ENCODE results near the gene SMIM36. TPM values are rescaled to one million over a fixed set of nuclear protein-coding genes. Genes with fewer than 3 reads are reported as not detected.
A peak's percentile ranks its signal among the peaks of the same experiment; 100 is the strongest.

SMIM36 gene
- total RNA-seq, 1 experiment from 2014 or later = not detected

- H3K4me1 Mint-ChIP-seq (ENCODE audit: low read depth, unreplicated experiment) = peaks cover 10% of the 10 kb centered on the region
- intact Hi-C loops (cut with micrococcal nuclease; ENCODE audit: unreplicated experiment) = no loop called here
- H3K27me3 Mint-ChIP-seq (ENCODE audit: unreplicated experiment) = no peaks in the 10 kb centered on the region
- no peak overlapping the region for H3K4me3 Mint-ChIP-seq (ENCODE audit: low read depth, unreplicated experiment)
- CTCF ChIA-PET = interaction anchor here (0.6 kb wide), 1 partner anchor 26 kb away, joined by 3 read pairs; no protein-coding TSS in a partner anchor
- peaks cover 5% of the 10 kb centered on the region for H3K9me3 Mint-ChIP-seq (ENCODE audit: low read depth, unreplicated experiment)
- H3K27ac Mint-ChIP-seq (ENCODE audit: unreplicated experiment) = no peak overlapping the region
- no peaks in the 10 kb centered on the region for H3K36me3 Mint-ChIP-seq (ENCODE audit: insufficient read depth, unreplicated experiment)
- no TSS peak for BruUV-seq (replicated peaks)
- no peak for TF ChIP-seq CTCF (IDR thresholded peaks at IDR 0.05; ENCODE audit: unreplicated experiment)
- no peak for DNase-seq
Measured at GRCh38 chr17:55463600-55463999, 47.7 kb downstream of the SMIM36 start.

GRCh38 chr17:55462711-55463110 lies 48.5 kb downstream of the SMIM36 start:
- H3K36me3 Mint-ChIP-seq (ENCODE audit: insufficient read depth, unreplicated experiment) = no peaks in the 10 kb centered on the region
- no peak overlapping the region for H3K4me3 Mint-ChIP-seq (ENCODE audit: low read depth, unreplicated experiment)
- H3K27ac Mint-ChIP-seq (ENCODE audit: unreplicated experiment) = no peak overlapping the region
- intact Hi-C loops (cut with micrococcal nuclease; ENCODE audit: unreplicated experiment) = no loop called here
- TF ChIP-seq CTCF (IDR thresholded peaks at IDR 0.05; ENCODE audit: unreplicated experiment) = no peak
- no peak for DNase-seq
- CTCF ChIA-PET = no interaction called here
- H3K4me1 Mint-ChIP-seq (ENCODE audit: low read depth, unreplicated experiment) = peaks cover 10% of the 10 kb centered on the region
- no TSS peak for BruUV-seq (replicated peaks)
- no peaks in the 10 kb centered on the region for H3K9me3 Mint-ChIP-seq (ENCODE audit: low read depth, unreplicated experiment)
- no peaks in the 10 kb centered on the region for H3K27me3 Mint-ChIP-seq (ENCODE audit: unreplicated experiment)

GRCh38 chr17:55462234-55462633 lies 49.0 kb downstream of the SMIM36 start:
- Mint-ChIP-seq H3K4me1 (ENCODE audit: low read depth, unreplicated experiment) (peaks cover 10% of the 10 kb centered on the region), H3K27me3 (ENCODE audit: unreplicated experiment) (no peaks in the 10 kb centered on the region), H3K27ac (ENCODE audit: unreplicated experiment) (no peak overlapping the region), H3K9me3 (ENCODE audit: low read depth, unreplicated experiment) (no peaks in the 10 kb centered on the region), H3K4me3 (ENCODE audit: low read depth, unreplicated experiment) (no peak overlapping the region), H3K36me3 (ENCODE audit: insufficient read depth, unreplicated experiment) (no peaks in the 10 kb centered on the region)
- BruUV-seq (replicated peaks) = no TSS peak
- CTCF ChIA-PET = no interaction called here
- no peak for DNase-seq
- no peak for TF ChIP-seq CTCF (IDR thresholded peaks at IDR 0.05; ENCODE audit: unreplicated experiment)
- intact Hi-C loops (cut with micrococcal nuclease; ENCODE audit: unreplicated experiment) = no loop called here

GRCh38 chr17:55458978-55459377 lies 52.3 kb downstream of the SMIM36 start:
- intact Hi-C loops (cut with micrococcal nuclease; ENCODE audit: unreplicated experiment) = no loop called here
- peak; percentile 54 for DNase-seq
- peaks cover 5% of the 10 kb centered on the region for H3K36me3 Mint-ChIP-seq (ENCODE audit: insufficient read depth, unreplicated experiment)
- no peak for TF ChIP-seq CTCF (IDR thresholded peaks at IDR 0.05; ENCODE audit: unreplicated experiment)
- BruUV-seq (replicated peaks) = no TSS peak
- no peaks in the 10 kb centered on the region for H3K27me3 Mint-ChIP-seq (ENCODE audit: unreplicated experiment)
- CTCF ChIA-PET = no interaction called here
- H3K4me1 Mint-ChIP-seq (ENCODE audit: low read depth, unreplicated experiment) = peaks cover 21% of the 10 kb centered on the region
- H3K27ac Mint-ChIP-seq (ENCODE audit: unreplicated experiment) = peak overlapping the region; percentile 39
- H3K9me3 Mint-ChIP-seq (ENCODE audit: low read depth, unreplicated experiment) = no peaks in the 10 kb centered on the region
- no peak overlapping the region for H3K4me3 Mint-ChIP-seq (ENCODE audit: low read depth, unreplicated experiment)
